DMS53 treated with DMSO at 0.1 percent for 48 hours (cell line): Measurements from ENCODE around the gene IL20RB.

ENCODE experiments used
- DNase-seq: peaks from one replicate; lab custom pipeline; 2025; ENCODE audit not compliant: unreplicated experiment; lab: John Stamatoyannopoulos, UW

The IL20RB gene, protein sequence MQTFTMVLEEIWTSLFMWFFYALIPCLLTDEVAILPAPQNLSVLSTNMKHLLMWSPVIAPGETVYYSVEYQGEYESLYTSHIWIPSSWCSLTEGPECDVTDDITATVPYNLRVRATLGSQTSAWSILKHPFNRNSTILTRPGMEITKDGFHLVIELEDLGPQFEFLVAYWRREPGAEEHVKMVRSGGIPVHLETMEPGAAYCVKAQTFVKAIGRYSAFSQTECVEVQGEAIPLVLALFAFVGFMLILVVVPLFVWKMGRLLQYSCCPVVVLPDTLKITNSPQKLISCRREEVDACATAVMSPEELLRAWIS

GRCh38 chr3:136957751-136958288, at the start of gene IL20RB:
TSS of gene IL20RB (plus strand) at chr3:136957983. CDS start at chr3:136958114, 131 bp downstream.
- no peak for DNase-seq

DNA sequence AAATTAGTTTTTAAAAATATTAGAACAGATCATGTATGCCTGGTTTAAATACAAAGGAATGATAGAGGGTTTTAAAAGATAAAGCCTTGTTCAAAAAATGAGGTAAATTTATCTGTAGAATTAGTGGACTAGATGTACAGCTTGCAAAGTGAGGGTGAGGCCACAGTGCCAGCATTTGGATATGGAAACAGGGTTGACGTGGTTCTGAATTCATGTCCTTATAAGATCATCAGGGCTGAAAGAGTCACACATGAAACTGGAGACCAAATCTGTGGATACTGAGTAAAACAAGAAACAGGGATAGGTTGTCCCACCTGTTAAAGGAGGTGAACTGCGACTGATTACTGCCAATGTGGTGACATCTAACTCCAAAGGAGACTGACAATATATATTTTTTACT, 49.5 kb upstream of the IL20RB start:
- DNase-seq = no peak

GRCh38 chr3:136909187-136909586, 48.6 kb upstream of the IL20RB start:
- DNase-seq = no peak

DNA sequence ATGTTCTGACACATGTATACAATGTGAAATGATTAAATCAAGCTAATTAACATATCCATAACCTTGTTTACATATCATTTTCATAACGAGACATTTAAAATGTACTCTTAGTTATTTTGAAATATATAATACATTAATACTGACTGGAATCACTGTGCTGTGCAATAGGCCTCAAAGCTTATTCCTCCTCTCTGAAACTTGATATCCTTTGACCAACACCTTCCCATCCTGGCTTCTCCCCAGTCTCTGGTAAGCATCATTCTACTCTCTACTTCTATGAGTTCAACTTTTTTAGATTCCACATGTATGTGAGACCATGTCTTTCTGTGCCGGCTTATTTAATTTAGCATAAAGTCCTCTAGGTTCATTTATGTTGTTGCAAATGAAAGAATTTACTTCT, 47.1 kb upstream of the IL20RB start:
- no peak for DNase-seq

DNA sequence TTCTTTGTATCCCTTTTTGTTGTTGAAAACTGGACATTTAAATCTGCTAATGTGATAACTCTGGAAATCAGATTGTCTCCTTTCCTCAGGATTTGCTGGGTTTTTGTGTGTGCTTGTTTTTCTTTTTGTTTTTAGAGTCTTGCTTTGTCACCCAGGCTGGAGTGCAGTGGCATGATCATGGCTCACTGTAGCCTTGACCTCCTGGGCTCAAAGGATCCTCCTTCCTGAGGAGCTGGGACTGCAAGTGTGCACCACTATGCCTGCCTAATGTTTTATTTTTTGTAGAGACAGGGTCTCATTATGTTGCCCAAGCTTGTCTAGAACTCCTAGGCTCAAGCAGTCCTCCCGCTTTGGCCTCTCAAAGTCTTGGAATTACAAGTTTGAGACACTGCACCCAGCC, 44.6 kb upstream of the IL20RB start:
- no peak for DNase-seq

- no peak for DNase-seq
Measured at GRCh38 chr3:136914739-136915138, 43.0 kb upstream of the IL20RB start.

DNA sequence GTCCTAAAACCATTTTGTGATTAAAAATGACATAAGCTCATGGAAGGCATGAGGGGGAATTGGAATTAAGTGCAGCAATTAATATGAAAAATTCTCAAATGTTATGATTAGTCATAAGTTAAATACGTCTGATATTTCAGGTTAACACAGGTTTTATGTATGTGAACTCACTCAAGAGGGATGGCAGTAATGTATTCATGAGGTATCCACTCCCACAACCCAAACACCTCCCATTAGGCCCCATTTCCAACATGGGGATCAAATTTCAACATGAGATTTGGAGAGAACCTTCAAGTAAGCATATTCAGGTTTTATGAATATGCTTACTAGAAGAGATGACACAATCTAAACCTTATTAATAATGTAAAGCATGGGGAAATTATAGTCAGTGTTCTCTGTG, 41.6 kb upstream of the IL20RB start:
- DNase-seq = no peak

DNA sequence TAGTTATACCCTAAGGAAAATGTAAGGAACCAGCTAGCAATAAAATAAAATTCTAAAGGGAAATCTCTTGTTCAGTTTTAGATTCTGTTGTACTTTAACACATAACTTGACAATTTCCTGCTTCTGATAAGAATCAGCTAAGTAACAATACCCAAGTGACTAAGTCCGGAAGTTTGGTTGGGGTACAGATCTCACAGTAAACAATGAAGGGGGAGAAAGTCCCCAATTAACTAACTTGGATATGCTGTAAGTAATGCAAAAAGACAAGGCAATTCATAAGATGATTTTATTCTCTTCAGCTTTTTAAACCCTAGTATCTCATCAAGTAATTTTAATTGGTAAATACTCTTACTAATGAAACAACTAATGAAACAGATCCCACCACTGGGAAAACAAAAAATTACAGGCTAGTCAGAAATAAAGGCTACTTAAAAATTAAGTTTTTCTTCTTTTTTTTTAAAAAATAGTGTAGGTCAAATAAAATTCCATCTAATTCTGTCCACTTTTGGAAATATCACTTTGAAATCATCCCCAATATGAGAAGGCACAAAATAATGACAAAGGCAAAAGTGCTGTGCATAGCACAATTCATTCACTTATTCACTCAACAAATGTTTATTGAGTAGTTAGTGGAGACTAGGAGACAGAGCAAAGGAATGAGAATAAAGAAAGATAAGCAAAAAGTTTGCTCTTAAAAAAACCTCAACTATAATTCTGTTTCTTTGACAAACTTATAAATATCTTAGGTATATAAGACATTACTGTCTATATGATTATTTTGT, 37.8 kb upstream of the IL20RB start:
- DNase-seq = no peak

DNA sequence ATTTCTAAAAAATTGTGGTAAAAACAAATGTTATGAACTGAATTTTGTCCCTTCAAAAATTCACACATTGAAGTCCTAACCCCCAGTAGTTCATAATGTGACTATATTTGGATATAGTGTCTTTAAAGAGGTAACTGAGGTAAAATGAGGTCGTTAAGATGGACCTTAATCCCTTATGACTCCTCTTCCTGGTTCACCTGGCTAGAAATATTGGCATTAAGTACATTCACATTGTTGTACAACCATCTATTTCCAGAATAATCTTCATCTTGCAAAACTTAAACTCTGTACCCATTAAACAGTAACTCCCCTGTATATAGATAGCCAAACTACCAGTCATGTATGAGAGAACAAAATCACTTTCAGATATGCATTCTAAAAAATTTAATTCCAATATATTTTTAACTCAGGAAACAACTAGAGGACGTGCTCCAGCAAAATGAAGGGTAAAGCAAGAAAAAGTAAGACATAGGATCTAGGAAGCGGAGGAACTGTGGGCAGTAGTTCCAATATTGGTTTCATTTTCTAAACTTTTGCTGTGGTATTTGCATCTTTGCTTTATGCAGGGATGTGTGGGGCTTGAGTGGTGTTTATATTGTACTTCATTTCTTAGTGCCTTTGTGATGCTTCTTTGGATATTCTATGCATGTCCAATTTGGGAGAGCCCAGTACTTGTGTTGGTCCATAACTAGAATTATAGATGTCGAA, 36.7 kb upstream of the IL20RB start:
- DNase-seq = no peak

DNA sequence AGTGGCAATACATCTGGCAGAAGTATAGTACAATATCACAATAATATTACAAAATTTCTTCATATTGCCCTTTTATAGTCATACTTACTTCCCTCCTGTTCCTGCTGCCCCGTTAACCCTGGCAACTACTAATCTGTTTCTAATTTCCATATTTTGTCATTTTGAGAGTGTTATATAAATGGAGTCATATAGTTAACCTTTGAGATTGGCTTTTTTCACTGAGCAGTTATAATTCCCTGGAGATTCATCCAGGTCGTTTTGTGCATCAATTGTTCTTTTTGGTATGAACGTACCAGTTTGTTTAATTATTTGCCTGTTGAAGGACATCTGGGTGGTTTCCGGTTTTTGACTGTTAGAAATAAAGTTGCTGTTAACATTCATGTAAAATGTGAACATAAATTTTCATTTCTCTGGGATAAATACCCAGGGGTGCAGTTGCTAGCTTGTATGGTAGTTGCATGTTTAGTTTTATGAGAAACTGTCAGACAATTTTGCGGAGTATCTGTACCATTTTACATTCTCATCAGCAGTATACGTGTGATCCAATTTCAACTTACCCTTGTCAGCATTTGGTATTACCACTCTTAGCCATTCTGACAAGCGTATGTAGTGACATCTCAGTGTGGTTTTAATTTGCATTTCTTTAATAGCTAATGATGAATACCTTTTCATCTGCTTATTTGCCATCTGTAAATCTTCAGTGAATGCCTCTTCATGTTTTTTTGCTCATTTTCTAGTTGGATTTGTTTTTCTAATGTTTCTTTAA, 32.2 kb upstream of the IL20RB start:
- DNase-seq = no peak

- DNase-seq = no peak
Measured at GRCh38 chr3:136928240-136928639, 29.5 kb upstream of the IL20RB start.

- DNase-seq = no peak
Measured at GRCh38 chr3:136929977-136930670, 27.7 kb upstream of the IL20RB start.

DNA sequence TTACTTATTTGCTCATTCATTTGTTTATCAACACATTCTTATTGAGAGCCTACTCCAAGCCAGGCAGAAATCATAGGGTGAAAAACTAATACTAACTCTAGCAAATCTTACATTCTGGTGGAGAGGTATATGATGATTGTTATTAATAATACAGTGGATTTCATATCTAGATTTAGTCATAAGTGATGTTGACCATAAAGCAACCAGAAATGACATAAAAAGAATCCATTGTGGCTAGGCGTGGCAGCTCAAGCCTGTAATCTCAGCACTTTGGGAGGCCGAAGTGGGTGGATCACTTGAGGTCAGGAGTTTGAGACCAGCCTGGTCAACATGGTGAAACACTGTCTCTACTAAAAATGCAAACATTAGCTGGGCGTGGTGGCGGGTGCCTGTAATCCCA, 26.2 kb upstream of the IL20RB start:
- no peak for DNase-seq

DNA sequence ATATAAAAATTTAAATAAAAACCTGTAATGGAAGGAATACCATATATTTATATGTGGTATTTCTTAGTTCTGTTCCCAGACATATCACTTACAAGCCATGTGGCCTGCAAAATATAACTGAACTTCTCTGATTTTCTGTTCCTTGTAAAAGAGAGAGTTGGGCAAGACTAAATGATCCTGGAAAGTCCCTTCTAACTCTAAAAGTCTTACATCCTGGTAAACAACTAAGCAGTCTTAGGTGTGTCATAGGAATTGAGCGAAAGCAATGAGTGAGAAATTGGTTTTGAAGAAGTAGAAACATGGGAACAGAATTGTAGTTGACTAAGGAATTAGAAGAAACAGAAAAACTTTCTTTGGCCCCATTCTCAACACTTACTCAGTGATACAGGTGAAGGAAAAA, 25.3 kb upstream of the IL20RB start:
- DNase-seq = no peak

GRCh38 chr3:136932978-136933772, 24.6 kb upstream of the IL20RB start:
- DNase-seq = no peak

- no peak for DNase-seq
Measured at GRCh38 chr3:136937175-136937574, 20.6 kb upstream of the IL20RB start.

DNA sequence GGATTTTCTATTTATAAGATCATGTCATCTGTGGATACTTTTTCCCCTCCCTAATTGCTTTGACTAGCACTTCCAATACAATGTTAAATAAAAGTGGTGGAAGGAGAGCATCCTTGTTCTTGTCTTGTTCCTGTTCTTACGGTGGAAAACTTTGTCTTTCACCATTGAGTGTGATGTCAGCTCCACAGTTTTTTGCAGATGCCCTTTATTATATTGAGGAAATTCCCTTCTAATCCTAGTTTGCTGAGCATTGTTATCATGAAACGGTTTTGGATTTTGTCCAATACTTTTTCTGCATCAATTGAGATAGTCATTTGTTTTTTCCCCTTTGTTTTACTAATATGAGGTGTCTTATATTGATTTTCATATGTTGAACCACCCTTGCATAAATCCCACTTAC, 19.9 kb upstream of the IL20RB start:
- DNase-seq = no peak

- no peak for DNase-seq
Measured at GRCh38 chr3:136938334-136938733, 19.4 kb upstream of the IL20RB start.

- no peak for DNase-seq
Measured at GRCh38 chr3:136939489-136939888, 18.3 kb upstream of the IL20RB start.

- DNase-seq = no peak
Measured at GRCh38 chr3:136942803-136943202, 15.0 kb upstream of the IL20RB start.
